ENCODE data around the gene MRS2.

GRCh38 chr6:24405262-24405661 is 2.5 kb downstream of the MRS2 start:
- TF ChIP-seq CTCF (IDR thresholded peaks at IDR 0.05; ENCODE audit: poor library complexity, severe bottlenecking), result no peak
- no peak for TF ChIP-seq POLR2AphosphoS5 (IDR thresholded peaks at IDR 0.05)
- TF ChIP-seq EZH2 (IDR thresholded peaks at IDR 0.05; ENCODE audit: borderline replicate concordance, insufficient read depth, low read length, poor library complexity, severe bottlenecking), result no peak
- no peak for TF ChIP-seq SMC3 (conservative IDR thresholded peaks at IDR 0.05; ENCODE audit: poor library complexity)
- TF ChIP-seq RAD21 (conservative IDR thresholded peaks at IDR 0.05), result no peak
